Transverse colon (tissue), 4 donors: ENCODE results near the gene IFRD2. TPM values are rescaled to one million over a fixed set of nuclear protein-coding genes. Genes with fewer than 3 reads are reported as not detected.

Source experiments
- DNase-seq: peaks from one replicate; pipeline ENCODE4 v3.0.0-alpha.2; 2019
- H3K27ac ChIP-seq, 4 donors: fragments of 200-600 bp; sonication (generic); 2 replicates each; pipeline ENCODE4 v1.5.1; 2016 to 2018; ENCODE audit warnings: inconsistent platforms in 4 of 4
- H3K27me3 ChIP-seq: fragments of 200-600 bp; sonication (generic); 2 replicates; pipeline ENCODE4 v1.5.1; 2017; ENCODE audit warnings: inconsistent platforms
- H3K36me3 ChIP-seq, 4 donors: fragments of 200-600 bp; sonication (generic); 2 replicates each; pipeline ENCODE4 v1.5.1; 2017 to 2019; ENCODE audit warnings: inconsistent platforms in 4 of 4
- H3K4me1 ChIP-seq, 4 donors: fragments of 200-600 bp; sonication (generic); 2 replicates each; pipeline ENCODE4 v1.5.1; 2017 to 2020; ENCODE audit warnings: inconsistent platforms in 4 of 4
- H3K4me3 ChIP-seq, 4 donors: fragments of 200-600 bp; sonication (generic); 1 replicate in 1 of 4; 2 replicates in 3 of 4; pipeline versions ENCODE4 v1.5.1 to v1.6.1; 2017 to 2019; ENCODE audit warnings: inconsistent platforms in 4 of 4
- H3K9me3 ChIP-seq, 2 donors: fragments of 200-600 bp; sonication (generic); 2 replicates each; pipeline ENCODE4 v1.5.1; 2017 to 2019; ENCODE audit warnings: inconsistent platforms in 2 of 2
- CTCF ChIP-seq, 5 experiments: fragments of 200-600 bp in 3 of 5; fragments of 450-650 bp in 2 of 5; sonication (generic) in 3 of 5; IDR thresholded peaks; 1 replicate in 2 of 5; 2 replicates in 3 of 5; pipeline ENCODE4 v1.5.1; 2016 to 2017; ENCODE audit warnings: antibody characterized with exemption in 5 of 5, inconsistent platforms in 3 of 5, mild to moderate bottlenecking in 2 of 5, moderate library complexity in 1 of 5
- EP300 ChIP-seq: sonication (generic); formaldehyde crosslinking; IDR thresholded peaks from one replicate; pipeline ENCODE4 v1.6.1; 2017; ENCODE audit warnings: antibody characterized with exemption, low read depth
- POLR2A ChIP-seq: fragments of 450-650 bp; IDR thresholded peaks from one replicate; pipeline ENCODE4 v1.6.1; 2016; ENCODE audit warnings: antibody characterized with exemption, mild to moderate bottlenecking, moderate library complexity
- POLR2AphosphoS5 ChIP-seq, 3 donors: sonication (generic); formaldehyde crosslinking; IDR thresholded peaks; one replicate each; pipeline ENCODE4 v1.6.1; 2016; ENCODE audit warnings: antibody characterized with exemption in 3 of 3
- WGBS, 2 donors: methylation state at CpG; one replicate each; pipeline ENCODE4 v1.1.5; 2018; ENCODE audit warnings: low coverage in 1 of 2; 5-methylcytosine and 5-hydroxymethylcytosine counted together
- in situ Hi-C, 4 donors: fragments of 200-750 bp; cut with MboI; loops; one replicate each; pipeline versions ENCODE4 v1.15.0 to v1.15.1; 2017; ENCODE audit warnings: low sequenced_read_pairs in 3 of 4, low pct_ligation_motif_present in 1 of 4, low pct_unique_long_range_greater_than_20kb in 1 of 4
- intact Hi-C: fragments of 100-400 bp; cut with DNase I; formaldehyde crosslinking; loops from one replicate; pipeline ENCODE4 v1.15.1; 2023; ENCODE audit warnings: low total_unique reads
- total RNA-seq, 4 donors: library from RNA; depleted of rRNA; stranded (reverse); fragments of >200 nt; gene quantifications; one replicate each; pipeline ENCODE4 v1.1.0, GENCODE V29; 2016

Gene IFRD2
- total RNA-seq, 4 donors from 2014 or later, result 44.9 to 183 (median 59.5) TPM

- no peaks in the 10 kb centered on the region for H3K9me3 ChIP-seq
- peak overlapping the region; percentile 67 to 76 (median 74) for H3K4me3 ChIP-seq
- H3K4me1 ChIP-seq, result peaks cover 34 to 69% (median 60%) of the 10 kb centered on the region in 4 donors
- no peak for TF ChIP-seq EP300
- TF ChIP-seq CTCF (IDR thresholded peaks at IDR 0.05), result no peak
- TF ChIP-seq POLR2AphosphoS5 (IDR thresholded peaks at IDR 0.05), result peak in 1 of 3 donors; percentile 47
- peak; percentile 72 for TF ChIP-seq POLR2A
- intact Hi-C loops, result no loop called here
- peak overlapping the region; percentile 92 to 94 (median 92) for H3K27ac ChIP-seq
- no peaks in the 10 kb centered on the region for H3K27me3 ChIP-seq
- DNase-seq, result peak; percentile 82
- in situ Hi-C loops, result no loop called here
- H3K36me3 ChIP-seq, result no peaks in the 10 kb centered on the region
- WGBS, 2 donors, result 1% methylated on average over 32 of the region's 45 CpGs; no CpG with 5 or more reads in 1 of the 2 donors
These were observed 28.7 kb upstream of the IFRD2 start for GRCh38 chr3:50320853-50321335.

- no peak for DNase-seq
- in situ Hi-C loops, result no loop called here
- WGBS, 2 donors, result 89% methylated on average over 27 of the region's 29 CpGs; no CpG with 5 or more reads in 1 of the 2 donors
- Histone ChIP-seq H3K27me3 (no peaks in the 10 kb centered on the region), H3K4me1 (peaks cover 35 to 69% (median 60%) of the 10 kb centered on the region in 4 donors), H3K27ac (peak overlapping the region; percentile 92 to 94 (median 92)), H3K4me3 (peak overlapping the region; percentile 67 to 76 (median 74)), H3K36me3 (no peaks in the 10 kb centered on the region), H3K9me3 (no peaks in the 10 kb centered on the region)
- intact Hi-C loops, result no loop called here
- no peak for TF ChIP-seq POLR2A
- no peak for TF ChIP-seq POLR2AphosphoS5 (IDR thresholded peaks at IDR 0.05)
- TF ChIP-seq CTCF (IDR thresholded peaks at IDR 0.05), result no peak
- no peak for TF ChIP-seq EP300
These were observed 27.8 kb upstream of the IFRD2 start for GRCh38 chr3:50319894-50320625.

- Histone ChIP-seq H3K27ac (peak overlapping the region in 3 of 4 donors; percentile 84 to 89 (median 86)), H3K27me3 (no peaks in the 10 kb centered on the region), H3K4me1 (peaks cover 35 to 67% (median 58%) of the 10 kb centered on the region in 4 donors), H3K4me3 (peak overlapping the region in 1 of 4 donors; percentile 5), H3K36me3 (no peaks in the 10 kb centered on the region), H3K9me3 (no peaks in the 10 kb centered on the region)
- intact Hi-C loops (no loop called here), in situ Hi-C loops (no loop called here)
- TF ChIP-seq EP300 (no peak), CTCF (IDR thresholded peaks at IDR 0.05) (no peak), POLR2AphosphoS5 (IDR thresholded peaks at IDR 0.05) (no peak), POLR2A (no peak)
- DNase-seq, result no peak
- WGBS, 2 donors, result 89 to 100% methylated on average over 1 to 16 of the region's 16 CpGs
These were observed 27.1 kb upstream of the IFRD2 start for GRCh38 chr3:50319181-50319893.

DNA sequence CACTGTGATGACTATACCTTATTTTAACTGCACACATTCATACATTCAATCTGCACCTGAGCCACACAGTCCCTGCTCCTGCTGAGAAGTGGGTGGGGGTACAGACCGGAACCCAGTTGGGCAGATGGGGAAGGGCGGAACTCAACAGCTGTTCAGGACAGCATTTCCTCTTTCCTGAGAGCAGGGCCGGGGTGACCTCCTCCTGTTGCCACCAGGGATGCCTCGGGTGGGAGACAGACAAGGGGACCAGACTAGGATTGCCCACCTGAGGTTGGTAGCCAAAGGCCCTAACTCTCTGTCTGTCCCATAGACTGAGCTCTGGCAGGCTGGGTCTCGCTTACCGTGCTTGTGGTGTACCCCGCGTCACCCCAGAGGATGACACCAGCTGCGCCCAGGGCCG, 26.4 kb upstream of the IFRD2 start:
- WGBS, 2 donors, result 89% methylated on average over 10 of the region's 10 CpGs; no CpG with 5 or more reads in 1 of the 2 donors
- Histone ChIP-seq H3K9me3 (no peaks in the 10 kb centered on the region), H3K27me3 (no peaks in the 10 kb centered on the region), H3K27ac (peak overlapping the region; percentile 81 to 89 (median 85)), H3K36me3 (no peaks in the 10 kb centered on the region), H3K4me1 (peaks cover 35 to 60% (median 56%) of the 10 kb centered on the region in 4 donors), H3K4me3 (peak overlapping the region in 1 of 4 donors; percentile 5)
- no peak for DNase-seq
- intact Hi-C loops (no loop called here), in situ Hi-C loops (no loop called here)
- TF ChIP-seq POLR2AphosphoS5 (IDR thresholded peaks at IDR 0.05) (no peak), POLR2A (no peak)
